ENCODE data around the gene DYNLT2. TPM values are rescaled to one million over a fixed set of nuclear protein-coding genes. Genes with fewer than 3 reads are reported as not detected.

The DYNLT2 gene
- total and polyA plus RNA-seq, 2 of the 13 experiments (the other 11 are each of a cell fraction or from before 2014, with no cell fraction given), result 2.1 to 4.3 TPM

GRCh38 chr6:169752074-169752623 lies 777 bp upstream of the DYNLT2 start (continued):
- TF ChIP-seq XRCC5 (optimal IDR thresholded peaks at IDR 0.05; ENCODE audit: low read length) (no peak), CEBPZ (IDR thresholded peaks at IDR 0.05; ENCODE audit: low read length) (no peak), MXI1 (IDR thresholded peaks at IDR 0.05; ENCODE audit: borderline replicate concordance, low read depth, low read length) (no peak), RORA (CRISPR knock-in tag; IDR thresholded peaks at IDR 0.05) (no peak), LRRFIP1 (CRISPR knock-in tag; conservative IDR thresholded peaks at IDR 0.05) (no peak), ZNF30 (CRISPR knock-in tag; IDR thresholded peaks at IDR 0.05) (0 out of 2 replicates have a peak, but pooled peaks have one; percentile 53), SOX5 (CRISPR knock-in tag; IDR thresholded peaks at IDR 0.05; ENCODE audit: borderline replicate concordance) (0 out of 2 replicates have a peak, but pooled peaks have one; percentile 10), ZSCAN30 (CRISPR knock-in tag; IDR thresholded peaks at IDR 0.05) (no peak), POGK (CRISPR knock-in tag; conservative IDR thresholded peaks at IDR 0.05) (no peak), RXRB (CRISPR knock-in tag; IDR thresholded peaks at IDR 0.05; ENCODE audit: borderline replicate concordance) (0 out of 2 replicates have a peak, but pooled peaks have one; percentile 34), GMEB1 (CRISPR knock-in tag; IDR thresholded peaks at IDR 0.05; ENCODE audit: borderline replicate concordance) (no peak), KDM5A (IDR thresholded peaks at IDR 0.05; ENCODE audit: borderline replicate concordance, low read length) (0 out of 2 replicates have a peak, but pooled peaks have one; percentile 39), ZBTB33 (CRISPR knock-in tag; IDR thresholded peaks at IDR 0.05) (no peak), RNF2 (conservative IDR thresholded peaks at IDR 0.05; ENCODE audit: low read depth) (no peak), ZNF576 (CRISPR knock-in tag; IDR thresholded peaks at IDR 0.05) (no peak), AGO1 (IDR thresholded peaks at IDR 0.05; ENCODE audit: low read depth, low read length, poor library complexity, severe bottlenecking) (no peak)

Measured in HepG2 (cell line).